GM18909 (cell line): ENCODE measurements around the gene BORCS6.

Experiments used
- ATAC-seq: cut with Tn5 transposase; IDR thresholded peaks from one replicate; pipeline ENCODE4 v1.9.1; 2021; ENCODE audit warnings: mild to moderate bottlenecking; ENCODE audit not compliant: unreplicated experiment, poor library complexity

The BORCS6 gene

GRCh38 chr17:8156246-8156992 lies 33.6 kb downstream of the BORCS6 start:
- ATAC-seq, result peak; percentile 88

DNA sequence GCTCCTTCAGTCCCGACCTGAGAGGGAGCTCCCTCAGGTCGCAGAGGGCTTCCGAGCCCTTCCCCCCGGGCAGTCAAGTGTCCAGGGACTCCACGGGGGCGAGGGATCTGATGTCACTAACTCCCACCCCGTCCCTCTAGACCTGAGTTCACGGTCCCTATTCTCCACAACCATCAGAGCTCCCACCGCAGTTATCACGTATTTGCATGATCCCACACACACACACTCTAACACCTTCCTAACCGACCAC lies 34.1 kb downstream of the BORCS6 start:
- ATAC-seq, result no peak

GRCh38 chr17:8155231-8155995 lies 34.6 kb downstream of the BORCS6 start:
- ATAC-seq, result no peak

GRCh38 chr17:8154608-8155155 lies 35.3 kb downstream of the BORCS6 start:
- ATAC-seq, result no peak

DNA sequence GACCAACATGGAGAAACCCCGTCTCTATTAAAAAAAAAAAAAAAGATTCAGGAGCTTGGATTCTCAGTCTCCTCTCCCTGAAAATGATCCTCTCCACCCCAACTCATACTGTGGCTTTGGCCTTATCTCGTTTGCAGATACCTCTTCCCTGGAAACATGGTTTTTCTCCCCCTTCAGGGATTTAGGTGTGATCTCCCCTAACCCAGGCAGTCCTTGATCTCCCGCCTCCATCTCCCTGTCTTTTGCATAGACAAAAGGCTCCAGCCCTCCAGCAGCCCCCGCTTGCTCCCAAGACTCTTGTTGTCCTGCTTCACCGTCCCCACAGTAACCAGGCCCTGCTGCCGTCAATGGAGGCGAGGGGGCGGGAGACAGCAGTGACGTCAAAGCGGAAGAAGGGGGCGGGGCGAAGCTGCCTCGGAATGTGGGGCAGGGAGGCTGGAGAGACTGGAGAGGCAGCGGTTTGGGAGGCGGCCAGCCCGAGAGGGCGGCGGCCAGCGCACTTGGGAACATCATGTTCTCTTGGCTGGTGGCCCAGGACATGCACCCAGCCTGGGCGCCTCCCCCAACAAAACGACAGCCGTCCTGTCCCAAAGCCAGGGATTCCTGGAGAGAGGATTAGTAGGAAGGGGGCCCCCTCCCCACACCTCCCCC lies 35.9 kb downstream of the BORCS6 start:
- no peak for ATAC-seq

GRCh38 chr17:8153525-8153956 lies 36.4 kb downstream of the BORCS6 start:
- ATAC-seq, result no peak

GRCh38 chr17:8153031-8153451 lies 36.9 kb downstream of the BORCS6 start:
- no peak for ATAC-seq

DNA sequence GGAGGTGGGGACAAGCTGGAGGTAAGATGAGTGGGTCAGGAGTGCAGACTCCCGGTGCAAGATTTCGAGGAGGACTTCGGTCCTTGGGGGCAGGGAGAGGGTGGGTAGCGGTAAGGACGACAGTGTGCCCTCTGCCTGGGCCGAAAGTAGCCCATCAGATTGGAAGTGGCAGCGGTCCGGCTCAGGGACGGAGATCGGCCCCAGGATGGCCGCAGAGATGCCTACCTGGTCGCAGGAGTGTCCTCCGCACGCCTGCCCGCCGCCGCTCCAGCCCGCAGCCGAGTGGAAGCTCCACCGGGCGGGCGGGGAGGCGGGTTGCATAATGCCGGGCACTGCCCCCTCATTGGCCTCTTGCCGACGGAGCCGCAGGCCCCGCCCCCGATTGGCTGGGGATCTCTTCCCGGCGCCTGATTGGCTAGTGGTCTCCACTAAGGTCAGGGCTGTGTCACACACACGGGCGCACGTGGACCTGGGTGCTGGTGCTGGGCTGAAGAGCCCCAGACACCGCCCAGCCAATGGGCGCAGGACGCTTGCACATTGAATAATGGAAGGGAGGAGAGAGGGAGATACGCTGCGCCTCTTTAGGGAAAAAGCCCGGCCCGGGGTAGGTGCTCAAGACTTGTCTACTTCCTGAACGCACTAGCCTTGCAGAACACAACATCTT lies 37.7 kb downstream of the BORCS6 start, which contains the start of gene PER1:
Gene PER1 (minus strand): TSS at position 293 of the 664 bp plus-strand sequence. CDS start 1,698 bp downstream, outside the sequence.
- ATAC-seq, result no peak

GRCh38 chr17:8151641-8152111 lies 38.3 kb downstream of the BORCS6 start:
- ATAC-seq, result no peak

GRCh38 chr17:8151120-8151640 lies 38.8 kb downstream of the BORCS6 start:
- ATAC-seq, result peak; percentile 41

- no peak for ATAC-seq
Measured at GRCh38 chr17:8150194-8151119, 39.5 kb downstream of the BORCS6 start.

GRCh38 chr17:8149419-8150193 lies 40.4 kb downstream of the BORCS6 start:
- no peak for ATAC-seq

GRCh38 chr17:8148560-8148959 lies 41.4 kb downstream of the BORCS6 start:
- no peak for ATAC-seq

GRCh38 chr17:8147805-8148404 lies 42.1 kb downstream of the BORCS6 start:
- ATAC-seq, result no peak

DNA sequence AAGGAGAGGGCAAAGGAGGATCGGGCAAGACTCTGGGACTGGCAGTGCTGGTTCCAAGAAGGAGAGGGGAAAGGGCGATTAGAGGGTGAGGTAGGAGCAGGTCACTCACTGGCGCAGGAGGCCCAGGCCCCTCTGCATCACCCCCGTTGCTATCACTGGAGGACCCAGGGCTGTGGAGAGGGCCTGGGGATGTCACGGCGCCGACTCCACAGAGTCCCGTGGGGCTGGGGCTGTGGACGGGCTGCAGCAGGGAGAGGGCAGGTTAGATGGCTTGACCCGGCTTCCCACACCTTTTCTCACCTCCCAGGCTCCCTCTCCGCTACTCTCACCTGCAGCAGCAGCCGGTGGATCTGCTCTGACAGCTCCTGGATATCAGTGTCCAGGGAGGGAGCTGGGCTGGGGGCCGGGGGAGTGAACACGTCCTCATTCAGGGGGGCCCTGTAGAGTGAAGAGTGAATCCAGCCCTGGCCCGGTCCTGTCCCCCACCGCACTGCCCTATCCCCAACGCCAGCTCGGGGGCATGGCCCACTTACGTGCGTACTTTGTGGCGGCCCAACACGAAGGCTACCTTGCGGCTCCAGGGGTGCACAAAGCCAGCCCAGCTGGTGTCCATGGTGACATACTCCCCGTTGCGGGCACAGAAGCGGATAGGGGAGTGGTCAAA lies 42.7 kb downstream of the BORCS6 start:
- no peak for ATAC-seq

DNA sequence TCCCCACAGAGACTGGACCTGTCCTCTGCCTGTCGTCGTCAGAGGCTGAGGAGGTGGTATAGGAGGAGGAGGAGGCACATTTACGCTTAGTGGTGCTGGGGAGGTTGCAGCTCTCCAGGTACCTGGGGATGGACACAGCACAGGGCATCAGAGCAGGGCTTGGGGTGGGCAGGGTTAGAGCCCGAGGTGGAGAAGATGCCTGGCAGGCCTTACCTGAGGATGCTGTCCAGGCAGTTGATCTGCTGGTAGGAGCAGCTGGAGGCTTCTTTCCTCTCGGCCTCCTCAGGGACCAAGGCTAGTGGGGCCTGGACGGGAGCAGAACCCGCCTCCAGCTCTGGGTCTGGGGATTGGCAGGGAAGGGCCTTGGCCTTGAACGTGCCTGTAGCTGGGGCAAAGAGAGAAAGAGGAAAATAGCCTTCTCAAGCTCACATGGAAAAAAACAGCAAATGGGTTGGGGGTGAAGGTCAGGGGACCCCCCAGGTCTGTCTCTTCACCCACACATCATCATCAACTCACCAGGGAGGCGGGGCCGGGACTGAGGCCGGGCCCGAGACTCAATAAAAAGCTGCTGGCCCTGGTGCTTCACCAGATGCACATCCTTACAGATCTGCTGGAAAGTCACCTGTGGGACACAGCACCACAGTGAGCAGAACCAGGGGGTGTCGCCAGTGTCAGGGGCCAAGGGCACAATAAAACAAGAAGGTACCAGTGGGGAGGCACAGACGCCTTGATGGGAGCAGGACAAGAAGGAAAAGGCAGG lies 43.4 kb downstream of the BORCS6 start:
- no peak for ATAC-seq

- ATAC-seq, result no peak
Measured at GRCh38 chr17:8145811-8146210, 44.2 kb downstream of the BORCS6 start.
